ENCODE data around the gene KDM4C. TPM values are rescaled to one million over a fixed set of nuclear protein-coding genes. Genes with fewer than 3 reads are reported as not detected.

KDM4C gene
- total RNA-seq, 1 donor from 2014 or later, result 11.1 TPM

- H3K4me3 Mint-ChIP-seq, result no peak overlapping the region
- Histone ChIP-seq H3K9ac (no peak overlapping the region), H3F3A (ENCODE audit: low read depth) (no peaks in the 10 kb centered on the region), H3K36me3 (no peaks in the 10 kb centered on the region), H3K27me3 (no peaks in the 10 kb centered on the region), H3K27ac (no peak overlapping the region), H3K4me2 (no peak overlapping the region), H3K4me3 (no peak overlapping the region), H3K4me1 (no peaks in the 10 kb centered on the region), H3K79me2 (ENCODE audit: low read depth) (no peaks in the 10 kb centered on the region), H4K20me1 (ENCODE audit: low read depth) (no peaks in the 10 kb centered on the region), H2AFZ (replicated peaks) (no peak overlapping the region), H3K9me3 (ENCODE audit: low read depth) (no peaks in the 10 kb centered on the region)
- no peak overlapping the region for H3K27ac Mint-ChIP-seq
- peaks cover 17% of the 10 kb centered on the region for H3K36me3 Mint-ChIP-seq
- H3K4me1 Mint-ChIP-seq, result no peaks in the 10 kb centered on the region
- DNase-seq (ENCODE audit: low spot score), result no peak
- peaks cover 2% of the 10 kb centered on the region for H3K27me3 Mint-ChIP-seq (ENCODE audit: insufficient read depth, low read depth)
- TF ChIP-seq EZH2phosphoT487 (IDR thresholded peaks at IDR 0.05) (no peak), EZH2 (IDR thresholded peaks at IDR 0.05) (no peak), CTCF (IDR thresholded peaks at IDR 0.05) (no peak)
- peaks cover 3% of the 10 kb centered on the region for H3K9me3 Mint-ChIP-seq
Observed at GRCh38 chr9:6833518-6834192, 75.9 kb downstream of the KDM4C start.

- Mint-ChIP-seq H3K27ac (no peak overlapping the region), H3K4me3 (no peak overlapping the region), H3K27me3 (ENCODE audit: insufficient read depth, low read depth) (peaks cover 2% of the 10 kb centered on the region), H3K36me3 (peaks cover 17% of the 10 kb centered on the region), H3K4me1 (no peaks in the 10 kb centered on the region), H3K9me3 (peaks cover 3% of the 10 kb centered on the region)
- Histone ChIP-seq H3K4me3 (no peak overlapping the region), H3K79me2 (ENCODE audit: low read depth) (no peaks in the 10 kb centered on the region), H3K4me2 (no peak overlapping the region), H3K4me1 (no peaks in the 10 kb centered on the region), H3K36me3 (no peaks in the 10 kb centered on the region), H3K9ac (no peak overlapping the region), H3K27ac (no peak overlapping the region), H4K20me1 (ENCODE audit: low read depth) (no peaks in the 10 kb centered on the region), H3K27me3 (no peaks in the 10 kb centered on the region), H2AFZ (replicated peaks) (no peak overlapping the region), H3F3A (ENCODE audit: low read depth) (no peaks in the 10 kb centered on the region), H3K9me3 (ENCODE audit: low read depth) (no peaks in the 10 kb centered on the region)
- DNase-seq (ENCODE audit: low spot score), result no peak
- TF ChIP-seq EZH2 (IDR thresholded peaks at IDR 0.05) (no peak), CTCF (IDR thresholded peaks at IDR 0.05) (no peak), EZH2phosphoT487 (IDR thresholded peaks at IDR 0.05) (no peak)
Observed at GRCh38 chr9:6834306-6834705, 76.5 kb downstream of the KDM4C start.

GRCh38 chr9:6838158-6838557 is 80.4 kb downstream of the KDM4C start:
- Histone ChIP-seq H4K20me1 (ENCODE audit: low read depth) (no peaks in the 10 kb centered on the region), H3K4me2 (no peak overlapping the region), H3K27ac (no peak overlapping the region), H3K9ac (no peak overlapping the region), H2AFZ (replicated peaks) (no peak overlapping the region), H3K4me1 (no peaks in the 10 kb centered on the region), H3K36me3 (no peaks in the 10 kb centered on the region), H3K79me2 (ENCODE audit: low read depth) (no peaks in the 10 kb centered on the region), H3K27me3 (no peaks in the 10 kb centered on the region), H3F3A (ENCODE audit: low read depth) (no peaks in the 10 kb centered on the region), H3K9me3 (ENCODE audit: low read depth) (no peaks in the 10 kb centered on the region), H3K4me3 (no peak overlapping the region)
- Mint-ChIP-seq H3K4me1 (no peaks in the 10 kb centered on the region), H3K27me3 (ENCODE audit: insufficient read depth, low read depth) (no peaks in the 10 kb centered on the region), H3K9me3 (no peaks in the 10 kb centered on the region), H3K36me3 (peaks cover 17% of the 10 kb centered on the region), H3K27ac (no peak overlapping the region), H3K4me3 (no peak overlapping the region)
- no peak for DNase-seq (ENCODE audit: low spot score)
- TF ChIP-seq CTCF (IDR thresholded peaks at IDR 0.05), result no peak
- TF ChIP-seq EZH2 (IDR thresholded peaks at IDR 0.05), result no peak
- TF ChIP-seq EZH2phosphoT487 (IDR thresholded peaks at IDR 0.05), result no peak

Data from neural progenitor cell (in vitro differentiated cells).